Measurements from ENCODE around the gene KCTD14.

- TF ChIP-seq MAX (IDR thresholded peaks at IDR 0.05; ENCODE audit: low read depth, low read length) (no peak), CTCF (IDR thresholded peaks at IDR 0.05; ENCODE audit: low read depth, low read length) (no peak), POLR2A (IDR thresholded peaks at IDR 0.05; ENCODE audit: extremely low read depth, insufficient read length) (no peak)
Observed at GRCh38 chr11:78019808-78020207, 3.3 kb downstream of the KCTD14 start.
